Tibial nerve (tissue), 3 donors: Measurements from ENCODE around the gene SGK1.
"Not testable (repeated sequence)": the region's sequence is repeated elsewhere in the genome, so short reads cannot be mapped to it uniquely, and the experiment has no call there.

Experiments used
- CTCF ChIP-seq, 5 experiments: fragments of 200-600 bp in 3 of 5; fragments of 450-650 bp in 2 of 5; sonication (generic) in 3 of 5; IDR thresholded peaks; one replicate each; pipeline ENCODE4 v1.5.1; 2016 to 2019; ENCODE audit warnings: antibody characterized with exemption in 5 of 5, mild to moderate bottlenecking in 3 of 5, moderate library complexity in 2 of 5
- POLR2A ChIP-seq, 2 donors: fragments of 450-650 bp; IDR thresholded peaks; one replicate each; pipeline ENCODE4 v1.6.1; 2017; ENCODE audit warnings: antibody characterized with exemption in 2 of 2, mild to moderate bottlenecking in 2 of 2, moderate library complexity in 2 of 2

GRCh38 chr6:134181251-134181650 lies 136.7 kb downstream of the SGK1 start:
- TF ChIP-seq CTCF, POLR2A (IDR thresholded peaks at IDR 0.05): not testable (repeated sequence)
